Astrocyte (in vitro differentiated cells and primary cell): Measurements from ENCODE around the gene TNNC2. TPM values are rescaled to one million over a fixed set of nuclear protein-coding genes. Genes with fewer than 3 reads are reported as not detected.

Experiments
- DNase-seq: peaks from one replicate; pipeline ENCODE4 v3.0.0-alpha.2; 2010; ENCODE audit warnings: low read depth
- FAIRE-seq: peaks from 2 replicates; lab custom pipeline; 2011; peaks lifted over from hg19 to GRCh38; lab: Jason Lieb, UNC
- H2AFZ ChIP-seq: 2 replicates; pipeline ENCODE4 v1.6.0; 2012; ENCODE audit warnings: low read depth, low read length, inconsistent platforms
- H3K27ac ChIP-seq: 2 replicates; pipeline ENCODE4 v1.5.1; 2011; ENCODE audit warnings: low read depth, low read length, inconsistent platforms
- H3K27me3 ChIP-seq: 2 replicates; pipeline ENCODE4 v1.6.0; 2011; ENCODE audit warnings: low read length, inconsistent platforms; ENCODE audit not compliant: insufficient read depth
- H3K36me3 ChIP-seq: 2 replicates; pipeline ENCODE4 v1.5.1; 2011; ENCODE audit warnings: low read length, inconsistent platforms; ENCODE audit not compliant: insufficient read depth
- H3K4me1 ChIP-seq: 2 replicates; pipeline ENCODE4 v1.5.1; 2011; ENCODE audit warnings: low read length, inconsistent platforms; ENCODE audit not compliant: insufficient read depth
- H3K4me2 ChIP-seq: 2 replicates; pipeline ENCODE4 v1.6.0; 2012; ENCODE audit warnings: low read length, inconsistent platforms
- H3K4me3 ChIP-seq: 2 replicates; pipeline ENCODE4 v1.5.1; 2011; ENCODE audit warnings: low read depth, mild to moderate bottlenecking, low read length, inconsistent platforms; ENCODE audit not compliant: insufficient read depth
- H3K79me2 ChIP-seq: 2 replicates; pipeline ENCODE4 v1.6.0; 2012; ENCODE audit warnings: mild to moderate bottlenecking, low read length, inconsistent platforms; ENCODE audit not compliant: insufficient read depth
- H3K9ac ChIP-seq: 2 replicates; pipeline ENCODE4 v1.6.0; 2012; ENCODE audit warnings: mild to moderate bottlenecking, low read length, inconsistent platforms
- H3K9me3 ChIP-seq: 2 replicates; pipeline ENCODE4 v1.5.1; 2012; ENCODE audit warnings: low read depth, mild to moderate bottlenecking, low read length, inconsistent platforms; ENCODE audit not compliant: insufficient read depth
- H4K20me1 ChIP-seq: 2 replicates; pipeline ENCODE4 v1.6.0; 2012; ENCODE audit warnings: low read length, inconsistent platforms; ENCODE audit not compliant: insufficient read depth
- H3K27ac Mint-ChIP-seq: one replicate; pipeline ENCODE4 v1.8.0; 2021; ENCODE audit warnings: mild to moderate bottlenecking, mixed read lengths; ENCODE audit not compliant: unreplicated experiment
- H3K27me3 Mint-ChIP-seq: one replicate; pipeline ENCODE4 v1.8.0; 2021; ENCODE audit warnings: low read depth, mixed read lengths; ENCODE audit not compliant: unreplicated experiment
- H3K36me3 Mint-ChIP-seq: one replicate; pipeline ENCODE4 v1.8.0; 2021; ENCODE audit warnings: low read depth, mixed read lengths; ENCODE audit not compliant: unreplicated experiment
- H3K4me1 Mint-ChIP-seq: one replicate; pipeline ENCODE4 v1.8.0; 2021; ENCODE audit warnings: low read depth, mixed read lengths; ENCODE audit not compliant: unreplicated experiment
- H3K4me3 Mint-ChIP-seq: one replicate; pipeline ENCODE4 v1.8.0; 2021; ENCODE audit warnings: mild to moderate bottlenecking, moderate library complexity, mixed read lengths; ENCODE audit not compliant: unreplicated experiment
- H3K9me3 Mint-ChIP-seq: one replicate; pipeline ENCODE4 v1.8.0; 2021; ENCODE audit warnings: mild to moderate bottlenecking, mixed read lengths; ENCODE audit not compliant: unreplicated experiment
- EZH2 ChIP-seq: IDR thresholded peaks from 2 replicates; pipeline ENCODE4 v1.6.1; 2012; ENCODE audit warnings: mild to moderate bottlenecking, low read length, inconsistent platforms; ENCODE audit not compliant: insufficient read depth
- total RNA-seq: library from RNA; stranded (reverse); gene quantifications from 2 replicates; pipeline ENCODE4 v1.2.1, GENCODE V29; 2021
- TF ChIP-seq, protein P1 (sequence below): IDR thresholded peaks from 2 replicates; pipeline ENCODE4 v1.5.1; 2011; ENCODE audit warnings: low read depth, mild to moderate bottlenecking, inconsistent platforms, low read length, moderate library complexity; ENCODE audit not compliant: insufficient read depth

The TNNC2 gene
- total RNA-seq, 1 donor from 2014 or later: not detected

DNA sequence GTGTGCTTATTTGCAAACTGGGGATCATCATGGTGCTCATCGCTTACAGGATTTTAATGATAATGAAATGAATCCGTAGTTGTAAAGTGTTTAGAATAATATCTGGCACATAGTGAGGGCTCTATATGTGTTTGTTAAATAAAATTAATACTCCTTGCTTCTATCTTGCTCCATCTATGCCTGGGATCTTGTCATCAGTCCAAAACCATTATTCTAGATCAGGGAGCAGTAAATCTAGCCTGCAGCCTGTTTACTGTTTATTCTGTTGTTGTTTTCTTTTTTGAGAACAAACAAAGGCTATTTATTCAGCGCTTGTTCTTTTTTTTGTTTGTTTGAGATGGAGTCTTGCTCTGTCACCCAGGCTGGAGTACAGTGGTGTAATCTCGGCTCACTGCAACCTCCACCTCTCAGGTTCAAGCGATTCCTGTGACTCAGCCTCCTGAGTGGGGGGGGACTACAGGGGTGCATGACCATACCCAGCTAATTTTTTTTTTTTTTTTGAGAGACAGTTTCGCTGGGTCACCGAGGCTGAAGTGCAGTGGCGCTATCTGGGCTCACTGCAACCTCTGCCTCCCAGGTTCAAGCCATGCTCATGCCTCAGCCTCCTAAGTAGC, 22.0 kb upstream of the TNNC2 start:
- FAIRE-seq (no peak), DNase-seq (no peak)
- Histone ChIP-seq H3K27me3 (no peaks in the 10 kb centered on the region), H3K9ac (no peak overlapping the region), H4K20me1 (peaks cover 3% of the 10 kb centered on the region), H3K4me3 (no peak overlapping the region), H3K27ac (no peak overlapping the region), H2AFZ (no peak overlapping the region), H3K4me1 (no peaks in the 10 kb centered on the region), H3K4me2 (no peak overlapping the region), H3K36me3 (peaks cover 12% of the 10 kb centered on the region), H3K9me3 (no peaks in the 10 kb centered on the region), H3K79me2 (no peaks in the 10 kb centered on the region)
- Mint-ChIP-seq H3K27ac (no peak overlapping the region), H3K4me1 (no peaks in the 10 kb centered on the region), H3K36me3 (peaks cover 23% of the 10 kb centered on the region), H3K4me3 (no peak overlapping the region), H3K9me3 (no peaks in the 10 kb centered on the region), H3K27me3 (no peaks in the 10 kb centered on the region)
- TF ChIP-seq, protein P1, sequence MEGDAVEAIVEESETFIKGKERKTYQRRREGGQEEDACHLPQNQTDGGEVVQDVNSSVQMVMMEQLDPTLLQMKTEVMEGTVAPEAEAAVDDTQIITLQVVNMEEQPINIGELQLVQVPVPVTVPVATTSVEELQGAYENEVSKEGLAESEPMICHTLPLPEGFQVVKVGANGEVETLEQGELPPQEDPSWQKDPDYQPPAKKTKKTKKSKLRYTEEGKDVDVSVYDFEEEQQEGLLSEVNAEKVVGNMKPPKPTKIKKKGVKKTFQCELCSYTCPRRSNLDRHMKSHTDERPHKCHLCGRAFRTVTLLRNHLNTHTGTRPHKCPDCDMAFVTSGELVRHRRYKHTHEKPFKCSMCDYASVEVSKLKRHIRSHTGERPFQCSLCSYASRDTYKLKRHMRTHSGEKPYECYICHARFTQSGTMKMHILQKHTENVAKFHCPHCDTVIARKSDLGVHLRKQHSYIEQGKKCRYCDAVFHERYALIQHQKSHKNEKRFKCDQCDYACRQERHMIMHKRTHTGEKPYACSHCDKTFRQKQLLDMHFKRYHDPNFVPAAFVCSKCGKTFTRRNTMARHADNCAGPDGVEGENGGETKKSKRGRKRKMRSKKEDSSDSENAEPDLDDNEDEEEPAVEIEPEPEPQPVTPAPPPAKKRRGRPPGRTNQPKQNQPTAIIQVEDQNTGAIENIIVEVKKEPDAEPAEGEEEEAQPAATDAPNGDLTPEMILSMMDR: no peak
- TF ChIP-seq EZH2: no peak

GRCh38 chr20:45848421-45848820, 21.3 kb upstream of the TNNC2 start:
- no peaks in the 10 kb centered on the region for H3K4me1 ChIP-seq
- peaks cover 20% of the 10 kb centered on the region for H3K36me3 Mint-ChIP-seq
- H3K4me3 ChIP-seq: no peak overlapping the region
- H3K27ac Mint-ChIP-seq: no peak overlapping the region
- H3K36me3 ChIP-seq: peaks cover 12% of the 10 kb centered on the region
- H4K20me1 ChIP-seq: peaks cover 6% of the 10 kb centered on the region
- H3K9ac ChIP-seq: no peak overlapping the region
- no peak overlapping the region for H2AFZ ChIP-seq
- no peaks in the 10 kb centered on the region for H3K27me3 Mint-ChIP-seq
- DNase-seq (no peak), FAIRE-seq (no peak)
- H3K27ac ChIP-seq: no peak overlapping the region
- no peak overlapping the region for H3K4me3 Mint-ChIP-seq
- H3K9me3 Mint-ChIP-seq: no peaks in the 10 kb centered on the region
- H3K4me1 Mint-ChIP-seq: no peaks in the 10 kb centered on the region
- TF ChIP-seq, protein P1: no peak
- no peak for TF ChIP-seq EZH2
- no peak overlapping the region for H3K4me2 ChIP-seq
- no peaks in the 10 kb centered on the region for H3K9me3 ChIP-seq
- H3K27me3 ChIP-seq: no peaks in the 10 kb centered on the region
- H3K79me2 ChIP-seq: no peaks in the 10 kb centered on the region

- H3K27me3 Mint-ChIP-seq: no peaks in the 10 kb centered on the region
- no peak overlapping the region for H3K4me3 Mint-ChIP-seq
- peaks cover 23% of the 10 kb centered on the region for H3K36me3 Mint-ChIP-seq
- H3K27ac ChIP-seq: no peak overlapping the region
- FAIRE-seq: no peak
- TF ChIP-seq, protein P1: no peak
- no peak for TF ChIP-seq EZH2
- no peaks in the 10 kb centered on the region for H3K9me3 Mint-ChIP-seq
- H3K27ac Mint-ChIP-seq: no peak overlapping the region
- no peaks in the 10 kb centered on the region for H3K79me2 ChIP-seq
- H3K4me3 ChIP-seq: no peak overlapping the region
- no peaks in the 10 kb centered on the region for H3K27me3 ChIP-seq
- no peak overlapping the region for H3K4me2 ChIP-seq
- no peaks in the 10 kb centered on the region for H3K9me3 ChIP-seq
- DNase-seq: no peak
- no peak overlapping the region for H3K9ac ChIP-seq
- no peak overlapping the region for H2AFZ ChIP-seq
- H4K20me1 ChIP-seq: peaks cover 15% of the 10 kb centered on the region
- peaks cover 21% of the 10 kb centered on the region for H3K36me3 ChIP-seq
- no peaks in the 10 kb centered on the region for H3K4me1 ChIP-seq
- H3K4me1 Mint-ChIP-seq: no peaks in the 10 kb centered on the region
Observed at GRCh38 chr20:45845452-45845851, 18.3 kb upstream of the TNNC2 start.
